Keratinocyte (primary cell): Measurements from ENCODE around the gene PRM1. TPM values are rescaled to one million over a fixed set of nuclear protein-coding genes. Genes with fewer than 3 reads are reported as not detected.

ENCODE experiments used
- DNase-seq: peaks from one replicate; pipeline ENCODE4 v3.0.0-alpha.2; 2011; ENCODE audit warnings: low read depth, missing footprints, low spot score
- FAIRE-seq: peaks from 2 replicates; lab custom pipeline; 2011; peaks lifted over from hg19 to GRCh38; lab: Jason Lieb, UNC
- H2AFZ ChIP-seq: 2 replicates; pipeline ENCODE4 v1.6.0; 2012; ENCODE audit warnings: low read length, control low read depth, inconsistent platforms; ENCODE audit not compliant: control insufficient read depth
- H3K27ac ChIP-seq: 2 replicates; pipeline ENCODE4 v1.5.1; 2011; ENCODE audit warnings: low read length; ENCODE audit not compliant: control insufficient read depth, insufficient read depth
- H3K27me3 ChIP-seq: 3 replicates; pipeline ENCODE4 v1.6.0; 2011; ENCODE audit warnings: low read length; ENCODE audit not compliant: control insufficient read depth, insufficient read depth; ENCODE audit errors: extremely low read depth
- H3K36me3 ChIP-seq, 2 experiments: 2 replicates in 1 of 2; 3 replicates in 1 of 2; pipeline ENCODE4 v1.5.1; 2011; ENCODE audit warnings: low read length in 2 of 2, mild to moderate bottlenecking in 1 of 2; ENCODE audit not compliant: control insufficient read depth in 2 of 2, insufficient read depth in 2 of 2; ENCODE audit errors: extremely low read depth in 1 of 2
- H3K4me1 ChIP-seq: 3 replicates; pipeline ENCODE4 v1.5.1; 2011; ENCODE audit warnings: low read length; ENCODE audit not compliant: control insufficient read depth, insufficient read depth; ENCODE audit errors: extremely low read depth
- H3K4me2 ChIP-seq: 3 replicates; pipeline ENCODE4 v1.6.0; 2011; ENCODE audit warnings: low read depth, low read length; ENCODE audit not compliant: control insufficient read depth, insufficient read depth; ENCODE audit errors: extremely low read depth
- H3K4me3 ChIP-seq, 3 experiments: fragments of 200-600 bp in 1 of 3; sonication (generic) in 1 of 3; 2 replicates in 2 of 3; 3 replicates in 1 of 3; pipeline ENCODE4 v1.5.1; 2011 to 2016; ENCODE audit warnings: low read length in 3 of 3, mild to moderate bottlenecking in 3 of 3, control low read depth in 2 of 3, inconsistent platforms in 1 of 3, low read depth in 1 of 3, mixed read lengths in 1 of 3, mixed run types in 1 of 3, moderate library complexity in 1 of 3; ENCODE audit not compliant: control insufficient read depth in 2 of 3, insufficient read depth in 2 of 3; ENCODE audit errors: extremely low read depth in 1 of 3
- H3K79me2 ChIP-seq: 2 replicates; pipeline ENCODE4 v1.6.0; 2012; ENCODE audit warnings: low read length; ENCODE audit not compliant: control insufficient read depth, insufficient read depth
- H3K9ac ChIP-seq: 3 replicates; pipeline ENCODE4 v1.6.0; 2011; ENCODE audit warnings: low read length; ENCODE audit not compliant: control insufficient read depth, insufficient read depth; ENCODE audit errors: extremely low read depth
- H3K9me1 ChIP-seq: 3 replicates; pipeline ENCODE4 v1.6.0; 2011; ENCODE audit warnings: low read length; ENCODE audit not compliant: control insufficient read depth, insufficient read depth; ENCODE audit errors: extremely low read depth
- H3K9me3 ChIP-seq: 2 replicates; pipeline ENCODE4 v1.5.1; 2012; ENCODE audit warnings: low read depth, low read length; ENCODE audit not compliant: control insufficient read depth
- H4K20me1 ChIP-seq: 3 replicates; pipeline ENCODE4 v1.6.0; 2011; ENCODE audit warnings: low read length; ENCODE audit not compliant: control insufficient read depth, insufficient read depth; ENCODE audit errors: extremely low read depth
- CTCF ChIP-seq, 3 experiments: IDR thresholded peaks in 1 of 3; conservative IDR thresholded peaks in 1 of 3; optimal IDR thresholded peaks in 1 of 3; 2 replicates in 2 of 3; 3 replicates in 1 of 3; pipeline versions ENCODE3 to v1.5.1; 2011; ENCODE audit warnings: low read length in 3 of 3, mild to moderate bottlenecking in 3 of 3, moderate library complexity in 2 of 3, control low read depth in 1 of 3, inconsistent platforms in 1 of 3; ENCODE audit not compliant: insufficient read depth in 2 of 3; ENCODE audit errors: extremely low read depth in 1 of 3
- EZH2 ChIP-seq: IDR thresholded peaks from one replicate; pipeline ENCODE4 v1.6.1; 2012; ENCODE audit warnings: inconsistent platforms, mild to moderate bottlenecking, low read length, moderate library complexity
- dilution Hi-C: fragments of 300-500 bp; cut with MboI; formaldehyde crosslinking; loops from one replicate; pipeline ENCODE4 v1.7.0; 2020; ENCODE audit warnings: low sequenced_read_pairs; ENCODE audit not compliant: extremely low pct_ligation_motif_present
- polyA plus RNA-seq, 5 experiments: library from polyadenylated mRNA; depleted of rRNA in 3 of 5; stranded (reverse) in 3 of 5; stranded (forward) in 1 of 5; unstranded in 1 of 5; fragments of >200 nt; gene quantifications; 1 replicate in 1 of 5; 2 replicates in 3 of 5; 3 replicates in 1 of 5; pipeline versions ENCODE4 v1.2.1 to v1.2.3, GENCODE V29; 2011 to 2012; ENCODE audit warnings: missing spikeins in 2 of 5, low read depth in 1 of 5, low replicate concordance in 1 of 5

PRM1 gene
- polyA plus RNA-seq, 1 donor (not counting 4 experiments of a cell fraction or from before 2014, with no cell fraction given): not detected

DNA sequence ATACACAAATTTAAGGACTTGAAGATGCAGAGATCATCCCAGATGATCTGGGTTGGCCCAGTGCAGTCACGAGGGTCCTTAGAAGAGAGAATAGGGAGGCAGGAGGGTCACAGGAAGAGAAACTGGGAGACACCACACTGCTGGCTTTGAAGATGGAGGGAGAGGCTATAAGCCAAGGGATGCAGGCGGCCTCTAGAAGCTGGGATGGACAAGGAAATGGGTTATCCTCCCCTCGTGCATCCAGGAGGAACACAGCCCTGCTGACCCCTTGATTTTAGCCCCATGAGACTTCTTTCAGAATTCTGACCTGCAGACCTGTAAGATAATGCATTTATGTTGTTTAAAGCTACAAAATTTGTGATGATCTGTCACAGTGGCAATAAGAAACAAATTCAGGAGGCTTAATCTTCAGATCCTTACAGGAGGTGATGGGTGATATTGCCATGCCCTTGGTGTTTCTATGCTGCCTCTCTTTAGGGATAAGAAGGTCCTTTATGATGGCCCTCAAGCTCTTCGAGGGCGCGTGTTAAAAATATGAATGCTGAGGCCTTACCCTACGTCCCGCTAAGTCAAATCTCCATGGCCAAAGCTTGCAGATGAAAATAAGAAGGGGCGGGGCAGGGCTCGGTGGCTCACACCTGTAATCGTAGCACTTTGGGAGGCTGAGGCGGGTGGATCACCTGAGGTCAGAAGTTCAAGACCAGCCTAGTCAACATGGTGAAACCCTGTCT, 3.4 kb downstream of the PRM1 start:
- DNase-seq (no peak), FAIRE-seq (no peak)
- TF ChIP-seq CTCF (optimal IDR thresholded peaks at IDR 0.05 in 1 of 3, IDR thresholded peaks at IDR 0.05 in 1 of 3, conservative IDR thresholded peaks at IDR 0.05 in 1 of 3; ENCODE audit: extremely low read depth in 1 of 3, insufficient read depth in 2 of 3, low read length in 3 of 3) (no peak), EZH2 (no peak)
- Histone ChIP-seq H3K79me2 (no peaks in the 10 kb centered on the region), H2AFZ (no peak overlapping the region), H3K4me3 (no peak overlapping the region), H3K9me1 (no peaks in the 10 kb centered on the region), H3K27ac (no peak overlapping the region), H3K9me3 (no peaks in the 10 kb centered on the region), H4K20me1 (no peaks in the 10 kb centered on the region), H3K27me3 (peaks cover 3% of the 10 kb centered on the region), H3K4me2 (no peak overlapping the region), H3K36me3 (no peaks in the 10 kb centered on the region), H3K9ac (no peak overlapping the region), H3K4me1 (peaks cover 2% of the 10 kb centered on the region)
- dilution Hi-C loops: no loop called here

GRCh38 chr16:11276896-11277593, 4.1 kb downstream of the PRM1 start:
- Histone ChIP-seq H3K27me3 (peaks cover 3% of the 10 kb centered on the region), H3K36me3 (no peaks in the 10 kb centered on the region), H3K4me3 (no peak overlapping the region), H3K4me1 (peaks cover 5% of the 10 kb centered on the region), H3K4me2 (no peak overlapping the region), H3K9ac (no peak overlapping the region), H3K27ac (no peak overlapping the region), H3K9me1 (no peaks in the 10 kb centered on the region), H2AFZ (no peak overlapping the region), H3K9me3 (no peaks in the 10 kb centered on the region), H4K20me1 (no peaks in the 10 kb centered on the region), H3K79me2 (no peaks in the 10 kb centered on the region)
- no peak for FAIRE-seq
- no peak for DNase-seq
- TF ChIP-seq EZH2: no peak
- TF ChIP-seq CTCF (optimal IDR thresholded peaks at IDR 0.05 in 1 of 3, IDR thresholded peaks at IDR 0.05 in 1 of 3, conservative IDR thresholded peaks at IDR 0.05 in 1 of 3; ENCODE audit: extremely low read depth in 1 of 3, insufficient read depth in 2 of 3, low read length in 3 of 3): no peak
- dilution Hi-C loops: no loop called here
